K562 (cell line): ENCODE data around the gene UTP11. TPM values are rescaled to one million over a fixed set of nuclear protein-coding genes. Genes with fewer than 3 reads are reported as not detected.

Source experiments
- BACH1 ChIP-seq: fragments of 200-800 bp; sonication (Bioruptor generic); IDR thresholded peaks from 2 replicates; pipeline ENCODE4 v1.6.1; 2016; ENCODE audit warnings: missing genetic modification characterization, missing compliant biosample characterization
- BRD4 ChIP-seq: fragments of 200-600 bp; sonication (generic); IDR thresholded peaks from 2 replicates; pipeline ENCODE4 v1.6.1; 2017; ENCODE audit warnings: inconsistent platforms
- CHD7 ChIP-seq: fragments of 200-600 bp; sonication (generic); IDR thresholded peaks from one replicate; pipeline ENCODE4 v1.6.1; 2012; ENCODE audit warnings: mild to moderate bottlenecking, low read depth, low read length, inconsistent platforms
- DACH1 ChIP-seq: fragments of 450-650 bp; IDR thresholded peaks from 2 replicates; pipeline ENCODE4 v1.6.1; 2018; ENCODE audit not compliant: partially characterized antibody
- HMG20B ChIP-seq: fragments of 250-450 bp; sonication (Bioruptor Pico); IDR thresholded peaks from 2 replicates; pipeline ENCODE4 v1.5.0; 2021; ENCODE audit warnings: mild to moderate bottlenecking
- KAT7 ChIP-seq: sonication (generic); formaldehyde crosslinking; IDR thresholded peaks from 2 replicates; pipeline ENCODE4 v1.8.0; 2022; ENCODE audit warnings: missing genetic modification reagents, mild to moderate bottlenecking, borderline replicate concordance
- MEIS2 ChIP-seq: fragments of 450-650 bp; IDR thresholded peaks from 2 replicates; pipeline ENCODE4 v1.6.1; 2014; ENCODE audit warnings: mild to moderate bottlenecking; ENCODE audit not compliant: partially characterized antibody
- NCOR1 ChIP-seq: fragments of 450-650 bp; IDR thresholded peaks from 2 replicates; pipeline ENCODE4 v1.6.1; 2016; ENCODE audit warnings: mild to moderate bottlenecking, moderate library complexity
- NFRKB ChIP-seq: fragments of 450-650 bp; IDR thresholded peaks from 2 replicates; pipeline ENCODE4 v1.6.1; 2016; ENCODE audit warnings: low read depth
- NONO ChIP-seq, 2 experiments: fragments of 200-400 bp in 1 of 2; fragments of 450-650 bp in 1 of 2; formaldehyde crosslinking in 1 of 2; IDR thresholded peaks; 2 replicates each; pipeline ENCODE4 v1.6.1; 2017; ENCODE audit warnings: low read depth in 2 of 2, mild to moderate bottlenecking in 2 of 2, moderate library complexity in 2 of 2, low read length in 1 of 2
- NR2C2 ChIP-seq, 2 experiments: fragments of 200-800 bp in 1 of 2; sonication (Bioruptor generic) in 1 of 2; sonication (generic) in 1 of 2; formaldehyde crosslinking in 1 of 2; IDR thresholded peaks; 2 replicates each; pipeline versions ENCODE4 v1.6.1 to v1.8.0; 2016 to 2022; ENCODE audit warnings: mild to moderate bottlenecking in 1 of 2, missing compliant biosample characterization in 1 of 2, missing genetic modification characterization in 1 of 2, missing genetic modification reagents in 1 of 2
- STAT5A ChIP-seq: IDR thresholded peaks from 2 replicates; pipeline ENCODE4 v1.6.1; 2012; ENCODE audit warnings: low read length, inconsistent platforms, borderline replicate concordance
- TAF1 ChIP-seq: IDR thresholded peaks from 2 replicates; pipeline ENCODE4 v1.6.1; 2011; ENCODE audit warnings: mild to moderate bottlenecking, low read length, moderate library complexity; ENCODE audit not compliant: insufficient read depth, control insufficient read depth, severe bottlenecking; ENCODE audit errors: extremely low read depth
- ZC3H8 ChIP-seq: fragments of 450-650 bp; IDR thresholded peaks from 2 replicates; pipeline ENCODE4 v1.6.1; 2017
- ZNF24 ChIP-seq: fragments of 450-650 bp; IDR thresholded peaks from 2 replicates; pipeline ENCODE4 v1.6.1; 2016
- polyA plus RNA-seq, 8 experiments: library from polyadenylated mRNA; depleted of rRNA in 4 of 8; stranded (reverse) in 5 of 8; unstranded in 3 of 8; fragments of >200 nt; fragmentation: Nextera tagmentation in 2 of 8; fragmentation: Illumina TruSeq in 1 of 8; extraction: Ambion mirVana in 2 of 8; extraction: Trizol in 1 of 8; gene quantifications; 2 replicates each; pipeline versions ENCODE4 v1.2.1 to v1.2.3, GENCODE V29; 2011 to 2014; ENCODE audit warnings: inconsistent platforms in 1 of 8, missing spikeins in 1 of 8
- total RNA-seq, 7 experiments: library from RNA; depleted of rRNA in 6 of 7; stranded (reverse); fragments of >200 nt in 6 of 7; fragmentation: Illumina TruSeq in 2 of 7; extraction: Trizol in 2 of 7; gene quantifications; 2 replicates each; pipeline versions ENCODE4 v1.2.1 to v1.2.3, GENCODE V29; 2011 to 2021; ENCODE audit warnings: low replicate concordance in 1 of 7
- TF ChIP-seq, protein P1 (sequence below): sonication (generic); formaldehyde crosslinking; IDR thresholded peaks from 2 replicates; pipeline ENCODE4 v1.8.0; 2022; ENCODE audit warnings: missing genetic modification reagents, mild to moderate bottlenecking, moderate library complexity, borderline replicate concordance

Gene UTP11
- total and polyA plus RNA-seq, 9 of the 15 experiments (the other 6 are each of a cell fraction or from before 2014, with no cell fraction given) = 91.1 to 378 (median 221) TPM

GRCh38 chr1:38009841-38010180, 2.7 kb upstream of the UTP11 start (continued):
- TF ChIP-seq TAF1 (no peak), NONO (IDR thresholded peaks at IDR 0.05; ENCODE audit: low read depth in 2 of 2, low read length in 1 of 2) (no peak), NCOR1 (no peak), NR2C2 (CRISPR knock-in tag; IDR thresholded peaks at IDR 0.05) (no peak), NR2C2 (tag; IDR thresholded peaks at IDR 0.05) (0 out of 2 replicates have a peak, but pooled peaks have one; percentile 11), HMG20B (CRISPR knock-in tag) (no peak), KAT7 (CRISPR knock-in tag) (no peak), NFRKB (no peak), MEIS2 (no peak), CHD7 (no peak), BRD4 (no peak), STAT5A (no peak), ZC3H8 (no peak), BACH1 (peak; percentile 1; the same call in 1 of the 2 replicates), ZNF24 (peak; percentile 11; the same call in 1 of the 2 replicates), DACH1 (peak; percentile 1)
- TF ChIP-seq, protein P1, sequence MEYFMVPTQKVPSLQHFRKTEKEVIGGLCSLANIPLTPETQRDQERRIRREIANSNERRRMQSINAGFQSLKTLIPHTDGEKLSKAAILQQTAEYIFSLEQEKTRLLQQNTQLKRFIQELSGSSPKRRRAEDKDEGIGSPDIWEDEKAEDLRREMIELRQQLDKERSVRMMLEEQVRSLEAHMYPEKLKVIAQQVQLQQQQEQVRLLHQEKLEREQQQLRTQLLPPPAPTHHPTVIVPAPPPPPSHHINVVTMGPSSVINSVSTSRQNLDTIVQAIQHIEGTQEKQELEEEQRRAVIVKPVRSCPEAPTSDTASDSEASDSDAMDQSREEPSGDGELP (CRISPR knock-in tag) = no peak
